Neural progenitor cell (in vitro differentiated cells): ENCODE measurements around the gene ANO2. TPM values are rescaled to one million over a fixed set of nuclear protein-coding genes. Genes with fewer than 3 reads are reported as not detected.

Experiments
- DNase-seq: peaks from one replicate; pipeline ENCODE4 v3.0.0-alpha.2; 2016; ENCODE audit warnings: low spot score
- H2AFZ ChIP-seq: fragments of 200-600 bp; sonication (generic); replicated peaks from 2 replicates; pipeline ENCODE4 v1.6.1; 2016; ENCODE audit warnings: antibody characterized with exemption
- H3F3A ChIP-seq: fragments of 200-600 bp; sonication (generic); 2 replicates; pipeline ENCODE4 v1.6.1; 2016; ENCODE audit warnings: antibody characterized with exemption, low read depth
- H3K27ac ChIP-seq: fragments of 200-600 bp; sonication (generic); 2 replicates; pipeline ENCODE4 v1.5.1; 2016; ENCODE audit warnings: mild to moderate bottlenecking
- H3K27me3 ChIP-seq: fragments of 200-600 bp; sonication (generic); 2 replicates; pipeline ENCODE4 v1.6.1; 2016; ENCODE audit warnings: mild to moderate bottlenecking, moderate library complexity
- H3K36me3 ChIP-seq: fragments of 200-600 bp; sonication (generic); 2 replicates; pipeline ENCODE4 v1.5.1; 2016
- H3K4me1 ChIP-seq: fragments of 200-600 bp; sonication (generic); 2 replicates; pipeline ENCODE4 v1.6.1; 2016; ENCODE audit warnings: mixed run types
- H3K4me2 ChIP-seq: fragments of 200-600 bp; sonication (generic); 2 replicates; pipeline ENCODE4 v1.6.1; 2016
- H3K4me3 ChIP-seq: fragments of 200-600 bp; sonication (generic); 2 replicates; pipeline ENCODE4 v1.5.1; 2016
- H3K79me2 ChIP-seq: fragments of 200-600 bp; sonication (generic); 2 replicates; pipeline ENCODE4 v1.6.1; 2016; ENCODE audit warnings: low read depth
- H3K9ac ChIP-seq: fragments of 200-600 bp; sonication (generic); 2 replicates; pipeline ENCODE4 v1.6.1; 2016
- H3K9me3 ChIP-seq: fragments of 200-600 bp; sonication (generic); 2 replicates; pipeline ENCODE4 v1.5.1; 2016; ENCODE audit warnings: low read depth
- H4K20me1 ChIP-seq: fragments of 200-600 bp; sonication (generic); 2 replicates; pipeline ENCODE4 v1.6.1; 2016; ENCODE audit warnings: low read depth
- H3K27ac Mint-ChIP-seq: 3 replicates; pipeline ENCODE4 v1.8.0; 2021; ENCODE audit warnings: mixed read lengths
- H3K27me3 Mint-ChIP-seq: 2 replicates; pipeline ENCODE4 v1.8.0; 2022; ENCODE audit warnings: low read depth, mild to moderate bottlenecking, inconsistent platforms, moderate library complexity, mixed read lengths; ENCODE audit not compliant: insufficient read depth
- H3K36me3 Mint-ChIP-seq: 3 replicates; pipeline ENCODE4 v1.8.0; 2021; ENCODE audit warnings: mixed read lengths
- H3K4me1 Mint-ChIP-seq: 3 replicates; pipeline ENCODE4 v1.8.0; 2021; ENCODE audit warnings: mixed read lengths
- H3K4me3 Mint-ChIP-seq: 3 replicates; pipeline ENCODE4 v1.8.0; 2021; ENCODE audit warnings: mild to moderate bottlenecking, moderate library complexity, mixed read lengths
- H3K9me3 Mint-ChIP-seq: 3 replicates; pipeline ENCODE4 v1.8.0; 2020; ENCODE audit warnings: mixed read lengths
- CTCF ChIP-seq: fragments of 200-600 bp; sonication (generic); IDR thresholded peaks from 2 replicates; pipeline ENCODE4 v1.5.1; 2017; ENCODE audit warnings: antibody characterized with exemption, mild to moderate bottlenecking
- EZH2 ChIP-seq: fragments of 200-600 bp; sonication (generic); IDR thresholded peaks from 2 replicates; pipeline ENCODE4 v1.6.1; 2017; ENCODE audit warnings: antibody characterized with exemption, mild to moderate bottlenecking, moderate library complexity
- EZH2phosphoT487 ChIP-seq: fragments of 200-600 bp; sonication (generic); IDR thresholded peaks from 2 replicates; pipeline ENCODE4 v1.6.1; 2017; ENCODE audit warnings: antibody characterized with exemption
- total RNA-seq: library from RNA; depleted of rRNA; stranded (reverse); fragments of >200 nt; gene quantifications from 2 replicates; pipeline ENCODE4 v1.2.3, GENCODE V29; 2015; ENCODE audit warnings: low replicate concordance

The ANO2 gene
- total RNA-seq, 1 donor from 2014 or later: 4.8 TPM

- Mint-ChIP-seq H3K36me3 (no peaks in the 10 kb centered on the region), H3K27ac (no peak overlapping the region), H3K4me1 (peaks cover 21% of the 10 kb centered on the region), H3K4me3 (no peak overlapping the region), H3K27me3 (peaks cover 21% of the 10 kb centered on the region), H3K9me3 (peaks cover 6% of the 10 kb centered on the region)
- no peak overlapping the region for H2AFZ ChIP-seq
- DNase-seq: no peak
- TF ChIP-seq CTCF (no peak), EZH2 (no peak), EZH2phosphoT487 (no peak)
- no peaks in the 10 kb centered on the region for H3K79me2 ChIP-seq
- peaks cover 20% of the 10 kb centered on the region for H3K4me1 ChIP-seq
- H4K20me1 ChIP-seq: no peaks in the 10 kb centered on the region
- H3F3A ChIP-seq: peaks cover 6% of the 10 kb centered on the region
- H3K9me3 ChIP-seq: no peaks in the 10 kb centered on the region
- no peak overlapping the region for H3K4me2 ChIP-seq
- no peak overlapping the region for H3K27ac ChIP-seq
- H3K27me3 ChIP-seq: peaks cover 36% of the 10 kb centered on the region
- no peaks in the 10 kb centered on the region for H3K36me3 ChIP-seq
- H3K9ac ChIP-seq: no peak overlapping the region
- no peak overlapping the region for H3K4me3 ChIP-seq
These were observed 3.6 kb upstream of the ANO2 start for GRCh38 chr12:5948696-5949095.

- no peak overlapping the region for H3K4me3 Mint-ChIP-seq
- H3K4me1 Mint-ChIP-seq: peaks cover 21% of the 10 kb centered on the region
- DNase-seq: no peak
- Histone ChIP-seq H3K36me3 (no peaks in the 10 kb centered on the region), H3K9ac (no peak overlapping the region), H3K4me3 (no peak overlapping the region), H3K4me2 (no peak overlapping the region), H3K27ac (no peak overlapping the region), H3K4me1 (peaks cover 20% of the 10 kb centered on the region), H3K27me3 (peaks cover 36% of the 10 kb centered on the region), H2AFZ (no peak overlapping the region), H3K9me3 (no peaks in the 10 kb centered on the region), H3F3A (peaks cover 6% of the 10 kb centered on the region), H4K20me1 (no peaks in the 10 kb centered on the region), H3K79me2 (no peaks in the 10 kb centered on the region)
- TF ChIP-seq EZH2: no peak
- no peak for TF ChIP-seq EZH2phosphoT487
- TF ChIP-seq CTCF: no peak
- H3K36me3 Mint-ChIP-seq: peaks cover under 1% of the 10 kb centered on the region
- H3K9me3 Mint-ChIP-seq: peaks cover 6% of the 10 kb centered on the region
- peaks cover 21% of the 10 kb centered on the region for H3K27me3 Mint-ChIP-seq
- no peak overlapping the region for H3K27ac Mint-ChIP-seq
These were observed 1.9 kb upstream of the ANO2 start for GRCh38 chr12:5947006-5947405.

GRCh38 chr12:5946388-5946787 is 1.3 kb upstream of the ANO2 start:
- Histone ChIP-seq H3K27ac (no peak overlapping the region), H4K20me1 (no peaks in the 10 kb centered on the region), H3F3A (peaks cover 6% of the 10 kb centered on the region), H3K27me3 (peaks cover 36% of the 10 kb centered on the region), H3K9ac (no peak overlapping the region), H3K9me3 (no peaks in the 10 kb centered on the region), H2AFZ (no peak overlapping the region), H3K79me2 (no peaks in the 10 kb centered on the region), H3K4me1 (peaks cover 20% of the 10 kb centered on the region), H3K36me3 (no peaks in the 10 kb centered on the region), H3K4me3 (no peak overlapping the region), H3K4me2 (no peak overlapping the region)
- Mint-ChIP-seq H3K9me3 (peaks cover 6% of the 10 kb centered on the region), H3K36me3 (peaks cover 2% of the 10 kb centered on the region), H3K4me1 (peaks cover 19% of the 10 kb centered on the region), H3K27me3 (peaks cover 21% of the 10 kb centered on the region), H3K27ac (no peak overlapping the region), H3K4me3 (peak overlapping the region; percentile 88)
- TF ChIP-seq EZH2phosphoT487: no peak
- TF ChIP-seq EZH2: no peak
- no peak for TF ChIP-seq CTCF
- DNase-seq: no peak
